Bronchial epithelial cell (primary cell): Measurements from ENCODE around the gene RBM20. TPM values are rescaled to one million over a fixed set of nuclear protein-coding genes. Genes with fewer than 3 reads are reported as not detected.
A peak's percentile ranks its signal among the peaks of the same experiment; 100 is the strongest.

Experiments used
- DNase-seq: peaks from one replicate; pipeline ENCODE4 v3.0.0-alpha.2; 2010; ENCODE audit warnings: low read depth
- FAIRE-seq: peaks from 2 replicates; lab custom pipeline; 2011; peaks lifted over from hg19 to GRCh38; lab: Jason Lieb, UNC
- H3K27me3 ChIP-seq: 2 replicates; pipeline ENCODE4 v1.5.1; 2011; ENCODE audit warnings: low read length; ENCODE audit not compliant: control insufficient read depth, insufficient read depth
- H3K36me3 ChIP-seq: 2 replicates; pipeline ENCODE4 v1.5.1; 2011; ENCODE audit warnings: low read length; ENCODE audit not compliant: control insufficient read depth, insufficient read depth
- H3K4me3 ChIP-seq: 2 replicates; pipeline ENCODE4 v1.5.1; 2011; ENCODE audit warnings: mild to moderate bottlenecking, low read depth, low read length, control low read depth
- CTCF ChIP-seq: IDR thresholded peaks from 2 replicates; pipeline ENCODE4 v1.5.1; 2011; ENCODE audit warnings: mild to moderate bottlenecking, moderate library complexity, low read length, control low read depth, inconsistent platforms; ENCODE audit not compliant: insufficient read depth, severe bottlenecking
- total RNA-seq: library from RNA; depleted of rRNA; stranded (reverse); fragments of >200 nt; gene quantifications from 2 replicates; pipeline ENCODE4 v1.2.1, GENCODE V29; 2014

Gene RBM20
- total RNA-seq, 1 donor from 2014 or later: not detected

- no peak for FAIRE-seq
- peak; percentile 22 for DNase-seq
- Histone ChIP-seq H3K4me3 (peak overlapping the region; percentile 27), H3K36me3 (no peaks in the 10 kb centered on the region), H3K27me3 (no peaks in the 10 kb centered on the region)
- peak; percentile 80 for TF ChIP-seq CTCF
Observed at GRCh38 chr10:110671788-110672579, 27.8 kb downstream of the RBM20 start.

GRCh38 chr10:110672580-110672919 lies 28.4 kb downstream of the RBM20 start:
- Histone ChIP-seq H3K27me3 (no peaks in the 10 kb centered on the region), H3K4me3 (peak overlapping the region; percentile 27), H3K36me3 (no peaks in the 10 kb centered on the region)
- TF ChIP-seq CTCF: no peak
- DNase-seq (no peak), FAIRE-seq (no peak)

GRCh38 chr10:110676016-110676415 lies 31.9 kb downstream of the RBM20 start:
- H3K4me3 ChIP-seq: no peak overlapping the region
- FAIRE-seq: no peak
- no peak for TF ChIP-seq CTCF
- H3K27me3 ChIP-seq: peaks cover 7% of the 10 kb centered on the region
- no peak for DNase-seq
- H3K36me3 ChIP-seq: no peaks in the 10 kb centered on the region

GRCh38 chr10:110679486-110680272 lies 35.5 kb downstream of the RBM20 start:
- DNase-seq (no peak), FAIRE-seq (no peak)
- H3K4me3 ChIP-seq: no peak overlapping the region
- H3K27me3 ChIP-seq: peaks cover 9% of the 10 kb centered on the region
- TF ChIP-seq CTCF: no peak
- no peaks in the 10 kb centered on the region for H3K36me3 ChIP-seq

- TF ChIP-seq CTCF: no peak
- no peak for FAIRE-seq
Observed at GRCh38 chr10:110680273-110681020, 36.3 kb downstream of the RBM20 start.

More at GRCh38 chr10:110680273-110681020, 36.3 kb downstream of the RBM20 start:
- H3K27me3 ChIP-seq: peaks cover 9% of the 10 kb centered on the region
- no peaks in the 10 kb centered on the region for H3K36me3 ChIP-seq
- no peak for DNase-seq
- no peak overlapping the region for H3K4me3 ChIP-seq
